ENCODE results near the gene ZNF462.

- TF ChIP-seq EZH2phosphoT487 (IDR thresholded peaks at IDR 0.05; ENCODE audit: low read depth) (no peak), CTCF (IDR thresholded peaks at IDR 0.05; ENCODE audit: low read depth, low read length) (no peak)
These were observed 97.3 kb downstream of the ZNF462 start for GRCh38 chr9:106960258-106960657.
